C4-2B (cell line): ENCODE data around the gene PCAT7.

Experiments
- CTCF ChIP-seq: fragments of 450-650 bp; conservative IDR thresholded peaks from 2 replicates; pipeline ENCODE4 v1.5.1; 2017; ENCODE audit warnings: mild to moderate bottlenecking
- ZFX ChIP-seq: fragments of 450-650 bp; IDR thresholded peaks from 2 replicates; pipeline ENCODE4 v1.6.1; 2017

- TF ChIP-seq CTCF (no peak), ZFX (no peak)
Measured at GRCh38 chr9:94568250-94568889, 13.5 kb downstream of the PCAT7 start.
